HG02610 (cell line): ENCODE results near the gene GSG1.
"Not testable (repeated sequence)": the region's sequence is repeated elsewhere in the genome, so short reads cannot be mapped to it uniquely, and the experiment has no call there.

ENCODE experiments used
- ATAC-seq: cut with Tn5 transposase; IDR thresholded peaks from one replicate; pipeline ENCODE4 v1.9.1; 2021; ENCODE audit warnings: mild to moderate bottlenecking, moderate library complexity; ENCODE audit not compliant: unreplicated experiment

GSG1 gene

DNA sequence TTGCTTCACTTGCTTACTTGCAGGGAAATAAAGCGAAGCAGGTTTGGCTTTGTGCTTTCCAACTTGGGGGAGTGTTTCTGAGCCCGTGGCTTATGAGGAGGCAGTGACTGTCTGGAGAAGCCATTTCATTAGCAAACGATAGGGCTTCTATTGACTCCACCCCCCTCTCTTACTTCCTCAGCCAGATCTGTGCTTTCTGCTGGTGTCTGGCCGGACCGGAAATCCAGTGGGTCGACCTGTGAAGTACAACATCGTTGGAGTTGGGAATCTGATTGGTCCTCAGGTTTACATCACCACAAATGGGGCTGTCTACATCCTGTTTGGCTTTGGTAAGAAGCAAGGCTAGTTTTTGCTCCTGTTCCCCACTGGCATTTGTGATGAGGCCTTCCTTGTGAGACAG lies 37.0 kb downstream of the GSG1 start:
- no peak for ATAC-seq

DNA sequence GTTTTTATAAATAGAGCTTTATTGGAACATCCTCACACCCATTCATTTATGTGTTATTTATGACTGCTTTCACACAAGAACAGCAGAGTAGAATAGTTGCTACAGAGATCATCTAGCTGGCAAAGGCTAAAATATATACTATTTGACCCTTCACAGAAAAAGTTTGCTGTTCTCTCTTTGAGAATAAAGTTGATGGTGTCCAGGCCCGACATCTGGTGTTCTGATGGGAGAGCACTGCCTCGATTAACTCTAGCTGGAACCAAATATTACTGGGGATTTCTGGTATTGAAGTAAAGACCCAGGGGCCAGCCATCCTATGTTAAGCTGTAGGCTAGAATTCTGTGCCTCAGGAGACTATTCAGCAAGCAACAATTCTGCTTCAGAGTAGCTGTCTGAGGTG lies 37.5 kb downstream of the GSG1 start:
- no peak for ATAC-seq

DNA sequence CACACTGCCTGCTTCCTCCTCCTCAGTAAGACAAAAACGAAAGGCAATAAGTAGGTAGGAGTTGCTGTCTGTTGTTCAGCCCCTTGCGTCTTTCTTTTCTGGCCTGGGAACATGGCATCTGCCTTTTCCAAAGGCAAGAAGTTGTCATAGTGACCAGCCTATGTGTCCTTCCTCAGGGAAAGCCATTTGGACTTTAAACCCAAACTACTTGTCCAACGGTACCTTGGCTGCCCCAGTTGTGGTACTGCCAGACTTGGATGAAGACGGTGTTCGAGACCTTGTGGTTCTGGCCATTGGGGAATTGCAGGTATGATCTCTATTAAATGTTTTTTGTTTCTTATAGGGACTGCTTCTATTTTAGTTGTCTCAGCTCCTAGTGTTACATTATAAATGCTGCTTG lies 40.8 kb downstream of the GSG1 start:
- ATAC-seq = no peak

DNA sequence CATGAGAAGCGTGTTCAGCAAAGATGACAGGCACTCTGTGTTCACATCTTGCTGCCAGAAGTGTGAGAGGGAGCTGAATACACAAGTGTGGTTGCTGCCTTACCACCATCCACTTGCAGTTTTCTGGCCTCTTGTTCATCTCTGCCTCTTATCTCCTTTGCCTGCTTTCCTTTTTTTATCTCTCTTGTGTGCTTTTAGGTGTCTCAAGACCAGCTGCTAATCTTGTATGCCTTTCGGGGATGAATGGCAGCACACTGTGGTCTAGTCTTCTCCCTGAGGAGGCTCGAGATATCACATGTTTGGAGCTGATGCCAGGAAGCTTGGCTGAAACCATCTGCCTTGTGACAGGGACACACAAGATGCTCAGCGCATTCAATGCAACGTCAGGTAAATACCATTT lies 42.1 kb downstream of the GSG1 start:
- ATAC-seq = no peak

DNA sequence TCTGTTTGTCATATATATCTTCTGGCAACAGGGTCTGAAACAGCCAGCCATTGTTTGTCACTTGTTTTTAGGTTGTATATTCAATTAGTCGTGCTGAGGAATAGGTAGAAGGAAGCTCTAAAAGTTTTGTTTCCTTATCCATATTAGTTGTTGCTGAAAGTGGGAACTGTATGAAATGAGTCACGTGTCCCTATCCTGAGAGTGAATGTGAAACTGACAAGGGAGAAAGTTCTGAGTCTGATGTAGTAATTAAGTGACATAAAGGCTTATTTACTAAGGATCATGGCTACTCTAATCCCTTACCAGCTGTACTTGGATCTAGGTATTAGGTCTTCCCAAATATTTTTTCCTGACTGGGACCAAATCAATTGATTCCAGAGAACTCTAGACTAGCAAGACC lies 42.9 kb downstream of the GSG1 start:
- no peak for ATAC-seq

DNA sequence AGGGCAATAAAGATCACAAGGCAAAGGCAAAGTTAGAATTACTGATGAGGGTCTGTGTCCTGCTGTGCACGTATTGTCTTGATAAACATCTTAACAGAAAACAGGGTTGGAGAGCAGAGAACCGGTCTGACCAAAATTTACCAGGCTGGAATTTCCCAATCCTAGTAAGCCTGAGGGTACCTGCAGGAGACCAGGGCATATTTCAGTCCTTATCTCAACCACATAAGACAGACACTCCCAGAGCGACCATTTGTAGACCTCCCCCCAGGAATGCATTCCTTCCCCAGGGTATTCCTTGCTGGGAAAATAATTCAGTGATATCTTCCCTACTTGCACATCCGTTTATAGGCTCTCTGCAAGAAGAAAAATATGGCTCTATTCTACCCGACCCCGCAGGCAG lies 49.9 kb downstream of the GSG1 start:
- ATAC-seq = not testable (repeated sequence)

DNA sequence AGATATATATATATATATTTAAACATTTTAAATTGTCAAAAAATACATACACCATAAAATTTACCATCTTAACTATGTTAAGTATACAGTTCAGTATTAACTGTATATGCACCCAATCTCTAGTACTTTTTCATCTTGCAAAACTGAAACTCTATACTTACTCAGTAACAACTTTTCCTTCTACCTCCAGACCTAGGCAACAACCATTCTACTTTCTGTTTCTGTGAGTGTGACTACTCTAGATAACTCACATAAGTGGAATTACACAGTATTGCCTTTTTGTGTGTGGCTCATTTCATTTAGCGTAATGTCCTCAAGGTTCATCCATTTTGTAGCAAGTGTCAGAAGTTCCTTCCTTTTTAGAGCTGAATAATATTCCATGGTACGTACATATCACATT lies 51.0 kb downstream of the GSG1 start:
- no peak for ATAC-seq

DNA sequence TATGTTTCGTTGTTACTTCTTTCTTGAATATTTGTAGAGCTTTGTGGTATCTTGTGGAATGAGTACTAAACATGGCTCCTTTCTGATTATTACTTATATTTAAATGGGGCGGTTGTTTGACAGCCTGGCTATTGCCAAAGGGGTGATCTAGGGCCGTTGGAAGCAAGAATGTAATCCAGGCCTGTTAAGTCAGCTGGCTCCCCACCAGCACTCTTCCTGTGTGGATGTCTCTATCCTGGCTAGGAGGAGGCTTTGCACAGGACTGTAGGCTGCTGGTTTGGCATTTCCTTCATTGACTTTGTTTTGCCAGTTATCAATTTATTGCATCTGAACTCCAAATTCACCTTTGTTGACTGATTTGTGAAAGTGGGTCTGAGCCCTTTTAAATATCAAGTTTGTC lies 53.7 kb downstream of the GSG1 start:
- ATAC-seq = no peak

DNA sequence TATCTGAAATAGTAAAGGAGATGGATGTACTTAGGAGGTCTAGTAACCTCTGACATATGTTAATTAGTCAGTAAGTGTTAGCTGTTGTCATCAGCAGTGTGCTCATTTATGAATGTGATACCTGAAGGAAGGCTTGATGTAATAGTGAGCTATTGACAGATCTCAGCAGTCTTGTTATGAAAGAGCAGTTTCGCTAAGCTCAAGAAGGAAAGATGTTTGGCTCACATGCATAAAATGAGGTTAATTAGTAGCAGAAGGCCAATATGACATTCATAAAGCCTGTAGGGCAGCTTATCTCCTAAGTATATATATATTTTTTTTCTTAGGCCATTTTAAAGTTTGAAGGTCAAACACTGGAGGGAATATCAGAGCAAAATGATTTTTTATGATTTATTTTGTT lies 56.5 kb downstream of the GSG1 start:
- no peak for ATAC-seq

DNA sequence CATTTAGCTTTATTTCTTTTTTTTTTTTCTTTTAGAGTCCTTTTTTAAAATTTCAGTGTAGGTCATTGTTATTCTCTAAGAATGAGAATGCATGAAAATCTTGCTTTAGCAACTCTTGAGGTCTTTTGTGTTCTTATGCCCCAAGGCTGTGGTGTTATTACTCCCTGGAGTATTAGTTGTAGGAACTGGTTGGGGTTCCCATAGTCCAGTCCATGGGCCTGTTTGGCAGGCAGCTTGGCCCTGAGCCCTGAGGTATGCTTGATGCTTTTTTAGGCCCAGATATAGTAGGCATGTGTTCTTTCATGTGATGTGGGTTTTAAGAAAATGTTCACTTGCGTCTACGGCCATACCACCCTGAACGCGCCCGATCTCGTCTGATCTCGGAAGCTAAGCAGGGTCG lies 57.7 kb downstream of the GSG1 start:
- no peak for ATAC-seq

DNA sequence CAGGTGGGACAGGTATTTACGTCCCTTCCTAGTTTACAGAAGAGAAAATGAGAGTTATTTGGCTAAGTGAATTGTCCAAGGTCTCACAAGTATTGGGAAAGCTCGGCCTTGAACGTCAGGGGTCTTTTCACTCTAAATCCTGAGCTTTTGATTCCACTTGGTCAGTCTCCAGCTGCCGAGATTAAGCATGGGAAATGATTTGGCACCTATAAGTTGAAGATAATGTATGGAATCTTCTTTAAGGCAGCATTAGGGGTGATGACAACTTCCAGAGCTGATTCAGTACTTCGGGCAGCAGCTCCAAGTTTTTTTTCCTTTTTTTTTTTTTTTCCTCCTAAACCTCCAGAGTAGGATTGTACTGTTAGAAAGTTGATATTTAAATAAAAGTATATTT lies 58.6 kb downstream of the GSG1 start:
- no peak for ATAC-seq

DNA sequence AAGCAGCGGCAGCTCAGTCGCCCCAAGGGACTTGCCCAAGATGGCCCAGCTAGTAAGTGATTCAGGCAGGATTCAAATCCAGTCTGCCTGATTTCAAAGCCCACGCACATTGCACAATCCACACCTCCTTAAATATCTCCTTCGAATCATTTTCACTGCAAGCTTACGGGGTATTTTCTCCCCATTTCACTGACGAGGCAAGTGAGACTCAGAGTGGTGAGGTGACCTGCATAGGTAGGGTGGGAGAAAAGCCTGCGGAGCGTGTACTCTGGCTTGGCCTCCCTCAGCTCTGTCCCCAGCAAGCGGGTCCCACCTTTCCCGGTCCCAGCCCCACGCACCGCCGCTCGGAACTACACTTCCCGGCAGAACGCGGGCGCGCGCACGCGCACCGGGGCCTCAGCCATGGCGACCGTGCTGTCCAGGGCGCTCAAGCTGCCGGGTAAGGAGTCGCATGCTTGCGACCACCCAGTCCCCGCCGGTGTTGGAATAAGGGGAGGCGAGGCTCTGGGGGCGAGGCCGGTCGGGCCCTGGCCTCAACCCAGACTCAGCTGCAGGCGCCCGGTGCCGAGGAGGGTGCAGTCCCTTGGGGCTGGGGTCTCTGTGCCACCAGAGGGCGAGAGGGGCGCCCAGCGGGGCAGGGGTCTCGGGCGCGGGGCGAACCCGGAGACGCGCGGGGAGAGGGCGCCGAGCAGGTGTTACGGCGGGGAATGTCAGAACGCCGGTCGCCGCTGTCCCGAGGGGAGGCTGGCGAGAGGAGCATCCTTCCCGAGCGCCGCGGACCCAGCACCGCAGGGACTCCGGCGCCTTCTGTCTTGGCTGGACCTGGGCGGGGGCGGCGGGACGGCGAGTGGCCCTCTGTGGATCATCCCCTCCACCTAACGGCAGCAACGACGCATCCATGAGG lies 59.2 kb downstream of the GSG1 start, which contains the start of gene FAM234B:
TSS of gene FAM234B (plus strand) at position 380 of the 904 bp plus-strand sequence. CDS start at position 403, 23 bp downstream.
- peak; percentile 87 for ATAC-seq

DNA sequence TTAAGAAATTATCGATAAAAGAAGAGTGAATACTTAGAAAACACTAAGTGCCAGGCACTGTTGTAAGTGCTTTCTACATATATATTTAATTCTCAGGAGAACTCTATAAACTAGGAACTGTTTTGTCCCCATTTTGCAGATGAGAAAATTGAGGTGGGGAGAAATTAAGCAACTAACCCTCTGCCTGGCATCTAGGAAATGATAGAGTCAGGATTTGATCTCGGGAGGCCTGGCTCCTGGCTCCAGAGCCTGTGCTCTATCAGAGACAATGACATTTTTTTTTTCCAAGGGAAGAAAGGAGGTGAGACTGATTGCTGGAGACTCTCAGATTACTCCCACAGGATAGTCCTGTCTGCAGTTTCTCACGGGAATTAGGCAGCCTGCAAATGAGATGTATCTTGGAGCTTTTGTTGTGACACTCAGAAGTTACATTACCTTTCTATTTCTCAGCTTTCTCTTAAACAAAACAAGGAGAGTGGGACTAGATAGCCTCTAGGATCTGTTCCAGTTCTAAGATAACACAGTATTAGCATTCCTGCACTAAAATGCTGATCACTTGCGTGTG lies 60.7 kb downstream of the GSG1 start:
- no peak for ATAC-seq

DNA sequence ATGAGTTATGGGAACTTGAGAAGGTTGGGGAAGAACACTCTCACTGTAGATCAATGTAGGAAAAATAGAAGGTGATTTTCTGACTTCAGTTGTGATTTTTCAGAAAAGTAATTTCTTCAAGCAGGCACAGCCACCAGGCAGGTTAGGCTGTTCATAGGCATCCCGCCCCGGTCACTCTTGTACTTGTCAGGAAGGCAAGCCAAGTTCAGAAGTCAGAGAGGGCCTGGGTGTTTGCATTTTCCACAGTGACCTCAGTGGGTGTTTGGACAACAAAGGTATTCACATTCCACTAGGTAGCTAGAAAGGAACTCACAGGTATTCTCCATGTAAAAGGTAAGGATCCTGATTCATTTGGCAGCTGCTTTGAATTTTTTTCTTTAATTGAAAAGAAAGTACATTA lies 62.2 kb downstream of the GSG1 start:
- no peak for ATAC-seq

DNA sequence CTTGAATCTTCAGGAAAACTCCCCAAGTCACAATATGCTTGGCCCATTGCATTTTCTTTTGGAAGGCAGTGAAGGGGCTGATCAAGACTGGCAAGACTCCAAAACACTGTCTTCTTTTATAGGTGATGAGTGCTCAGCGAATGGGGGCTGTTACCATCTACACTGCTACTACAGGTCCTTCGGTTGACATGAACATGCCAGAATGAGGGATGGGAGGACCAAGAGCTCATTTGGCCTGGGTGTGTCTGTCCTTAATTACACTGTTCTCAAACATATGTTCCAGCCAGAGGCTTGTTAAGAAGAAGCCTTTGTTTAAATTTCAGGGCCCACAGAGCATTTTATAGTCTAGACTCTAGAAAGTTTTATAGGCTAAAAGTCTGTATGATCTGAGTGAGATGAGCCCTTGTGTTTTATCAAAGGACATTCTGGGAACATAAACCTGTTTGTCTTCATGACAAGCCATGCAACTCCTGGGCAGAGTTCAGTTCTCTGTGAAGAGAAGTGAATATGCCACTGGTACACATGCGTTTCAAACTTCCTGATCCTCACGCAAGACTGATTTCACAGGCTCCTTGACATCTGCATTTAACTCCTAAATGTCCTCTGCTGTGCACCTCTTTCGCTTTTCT lies 64.0 kb downstream of the GSG1 start:
- ATAC-seq = no peak

DNA sequence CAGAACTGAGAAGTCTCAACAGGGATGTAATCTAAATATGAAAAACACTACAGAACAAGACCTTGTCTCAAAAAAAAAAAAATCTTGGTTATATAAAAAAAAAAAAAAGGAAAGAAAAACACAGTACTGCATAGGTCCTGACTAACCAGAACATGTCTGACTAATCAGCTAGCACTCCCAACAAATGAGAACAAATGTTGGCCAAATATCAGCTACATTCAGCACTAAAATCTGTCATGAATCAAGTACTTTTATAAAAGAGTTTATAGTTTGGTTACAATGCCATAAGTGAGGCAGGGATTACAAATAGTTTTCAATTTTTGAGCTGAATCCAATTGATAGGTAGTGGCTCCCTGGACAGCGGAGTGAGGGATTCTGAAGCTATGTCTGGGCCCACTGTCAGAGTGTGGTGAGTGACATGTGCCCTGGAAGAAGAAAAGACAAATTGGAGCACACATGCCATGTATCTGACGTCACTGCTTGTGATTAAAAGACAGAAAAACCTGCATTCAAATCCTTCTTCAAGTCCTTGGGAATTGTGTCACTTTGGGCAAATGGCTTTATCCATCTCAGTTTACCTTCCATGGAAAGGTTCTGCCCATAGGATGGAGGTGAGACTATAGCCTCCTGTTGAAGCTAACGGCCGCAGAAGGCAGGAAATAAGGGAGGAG lies 64.8 kb downstream of the GSG1 start:
- ATAC-seq = no peak

DNA sequence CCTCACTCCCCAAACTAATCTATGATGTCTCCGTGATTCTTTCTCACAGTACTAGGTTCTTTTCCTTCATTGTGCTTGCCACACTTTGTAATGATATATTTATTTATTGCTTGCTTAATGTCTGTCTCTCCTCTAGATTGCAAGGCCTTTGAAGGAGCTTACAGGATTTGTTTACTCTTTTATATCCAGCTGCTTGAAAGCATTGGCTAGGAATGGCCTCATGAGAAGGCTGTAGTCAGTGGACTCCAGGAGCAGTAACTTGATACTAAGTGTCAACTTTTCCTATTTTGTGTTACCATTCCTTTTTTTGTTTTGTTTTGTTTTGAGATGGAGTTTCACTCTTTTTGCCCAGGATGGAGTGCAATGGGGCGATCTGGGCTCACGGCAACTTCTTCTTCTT lies 66.6 kb downstream of the GSG1 start:
- ATAC-seq = no peak

DNA sequence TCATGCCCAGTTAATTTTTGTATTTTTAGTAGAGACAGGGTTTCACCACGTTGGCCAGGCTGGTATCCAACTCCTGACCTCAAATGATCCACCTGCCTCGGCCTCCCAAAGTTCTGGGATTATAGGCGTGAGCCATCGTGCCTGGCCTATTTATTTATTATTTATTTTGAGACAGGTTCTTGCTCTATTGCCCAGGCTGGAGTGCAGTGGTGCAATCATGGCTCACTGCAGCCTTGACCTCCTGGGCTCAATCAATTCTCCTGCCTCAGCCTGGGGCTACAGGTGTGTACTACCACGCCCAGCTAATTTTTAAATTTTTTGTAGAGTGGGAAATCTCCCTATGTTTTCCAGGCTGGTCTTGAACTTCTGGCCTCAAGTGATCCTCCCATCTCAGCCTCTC lies 68.1 kb downstream of the GSG1 start:
- not testable (repeated sequence) for ATAC-seq
